ENCODE measurements around the gene EDN2.

The EDN2 gene

DNA sequence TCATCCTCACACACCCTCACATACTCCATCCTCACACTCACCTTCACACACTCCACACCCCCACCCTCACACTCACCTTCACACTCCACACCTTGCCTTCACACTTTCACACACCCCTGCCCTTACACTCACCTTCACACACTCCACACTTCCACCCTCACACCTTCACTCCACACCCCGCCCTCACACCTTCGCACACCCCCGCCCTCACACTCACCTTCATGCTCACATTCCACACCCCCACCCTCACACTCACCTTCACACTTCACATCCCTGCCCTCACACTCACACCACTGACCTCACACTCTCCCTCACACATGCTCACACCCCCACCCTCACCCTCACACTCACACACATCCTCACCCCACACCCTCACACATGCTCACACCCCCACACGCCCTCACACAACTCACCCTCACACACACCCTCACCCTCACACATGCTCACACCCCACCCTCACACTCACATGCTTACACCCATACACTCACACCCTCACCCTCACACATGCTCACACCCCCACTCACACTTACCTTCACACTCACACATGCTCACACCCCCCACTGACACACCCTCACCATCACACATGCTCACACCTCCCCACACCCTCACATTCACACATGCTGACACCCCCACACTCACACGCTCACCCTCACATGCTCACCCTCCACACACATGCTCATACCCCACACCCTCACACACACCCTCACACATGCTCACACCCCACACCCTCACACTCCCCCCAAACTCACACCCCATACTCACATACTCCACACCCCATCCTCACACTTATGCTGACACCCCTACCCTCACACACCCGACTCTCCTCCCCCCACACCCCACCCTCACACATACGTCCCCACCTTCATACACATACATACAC is 44.5 kb upstream of the EDN2 start:
- Histone ChIP-seq H3K4me3 (no peak overlapping the region), H3K27ac (no peak overlapping the region)
- no peak for DNase-seq (ENCODE audit: low spot score)
- no peak for TF ChIP-seq CTCF (IDR thresholded peaks at IDR 0.05)

- Histone ChIP-seq H3K4me3 (no peak overlapping the region), H3K27ac (no peak overlapping the region)
- TF ChIP-seq CTCF (IDR thresholded peaks at IDR 0.05) = no peak
- no peak for DNase-seq (ENCODE audit: low spot score)
These were observed 43.6 kb upstream of the EDN2 start for GRCh38 chr1:41528106-41528505.

- no peak for TF ChIP-seq CTCF (IDR thresholded peaks at IDR 0.05)
- Histone ChIP-seq H3K27ac (no peak overlapping the region), H3K4me3 (no peak overlapping the region)
- no peak for DNase-seq (ENCODE audit: low spot score)
These were observed 42.6 kb upstream of the EDN2 start for GRCh38 chr1:41526956-41527561.

DNA sequence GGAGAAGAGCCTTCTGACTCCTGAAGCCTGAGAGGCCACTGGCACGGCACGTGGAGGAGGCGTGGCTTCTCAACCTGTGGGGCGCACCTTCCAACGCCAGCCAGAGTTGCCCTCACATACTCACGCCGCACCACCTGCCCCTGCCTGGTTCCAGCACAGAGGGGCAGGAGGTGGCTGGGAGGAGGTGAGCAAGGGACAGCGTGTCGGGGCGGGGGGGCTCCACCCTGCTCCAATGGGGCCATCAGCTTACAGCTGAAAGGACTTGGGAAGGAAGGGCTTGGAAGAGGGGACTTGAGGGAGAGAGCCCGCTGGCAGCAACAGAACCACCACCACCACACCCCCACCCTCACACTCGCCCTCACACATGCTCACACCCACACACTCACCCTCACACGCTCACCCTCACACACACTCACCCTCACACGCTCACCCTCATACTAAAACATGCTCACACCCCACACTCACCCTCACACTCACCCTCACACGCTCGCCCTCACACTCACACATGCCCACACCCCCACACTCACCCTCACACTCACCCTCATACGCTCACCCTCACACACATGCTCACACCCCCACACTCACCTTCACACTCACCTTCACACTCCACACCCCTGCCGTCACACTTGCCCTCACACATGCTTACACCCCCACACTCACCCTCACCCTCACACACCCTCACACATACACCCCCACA is 41.6 kb upstream of the EDN2 start:
- DNase-seq (ENCODE audit: low spot score) = no peak
- Histone ChIP-seq H3K27ac (no peak overlapping the region), H3K4me3 (no peak overlapping the region)
- TF ChIP-seq CTCF (IDR thresholded peaks at IDR 0.05) = no peak

- no peak for DNase-seq (ENCODE audit: low spot score)
- no peak overlapping the region for H3K4me3 ChIP-seq
- TF ChIP-seq CTCF (IDR thresholded peaks at IDR 0.05) = no peak
- no peak overlapping the region for H3K27ac ChIP-seq
These were observed 40.5 kb upstream of the EDN2 start for GRCh38 chr1:41524676-41525675.

DNA sequence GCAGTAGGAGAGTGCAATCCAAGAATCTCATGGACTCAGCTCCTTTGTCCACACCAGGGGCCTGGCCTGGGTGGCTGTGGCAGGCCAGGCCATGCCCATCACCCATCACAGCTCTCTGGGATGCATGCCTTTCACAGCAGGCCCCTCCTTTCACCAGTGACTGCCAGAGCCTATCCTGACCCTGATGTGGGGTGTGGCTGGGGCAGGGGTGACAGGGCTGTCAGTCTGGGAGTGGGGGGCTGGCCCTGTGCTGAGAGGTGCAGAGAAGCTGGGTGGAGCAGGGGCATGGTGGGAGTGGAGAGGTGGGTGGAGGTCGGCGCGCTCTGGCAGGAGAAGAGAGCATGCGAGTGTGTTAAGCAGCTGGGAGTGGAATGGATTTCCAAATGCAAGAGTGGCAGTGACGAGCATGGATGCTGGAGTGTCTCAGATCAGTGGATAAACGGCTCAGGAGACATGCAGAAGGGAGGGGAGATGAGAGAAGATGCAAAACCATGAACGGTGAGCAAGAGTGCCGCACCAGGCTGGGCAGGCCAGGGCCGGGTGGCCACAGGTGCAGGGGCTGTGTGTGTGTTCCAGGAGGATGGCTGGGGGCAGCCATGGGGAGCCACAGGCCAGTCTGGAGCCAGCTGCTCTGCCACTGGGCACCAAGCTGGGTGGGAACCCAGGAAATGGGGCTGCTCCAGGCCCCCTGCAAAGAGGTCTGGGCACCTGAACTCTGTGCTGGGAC is 39.6 kb upstream of the EDN2 start:
- DNase-seq (ENCODE audit: low spot score) = no peak
- TF ChIP-seq CTCF (IDR thresholded peaks at IDR 0.05) = no peak
- H3K27ac ChIP-seq = no peak overlapping the region
- H3K4me3 ChIP-seq = no peak overlapping the region

Data from coronary artery (tissue), 2 donors.